Chondrocyte (in vitro differentiated cells): ENCODE results near the gene FRMD4A. TPM values are rescaled to one million over a fixed set of nuclear protein-coding genes. Genes with fewer than 3 reads are reported as not detected.

Source experiments
- DNase-seq: peaks from one replicate; pipeline ENCODE4 v3.0.0; 2021; ENCODE audit warnings: mixed read lengths, low spot score
- H3K27ac Mint-ChIP-seq: one replicate; pipeline ENCODE4 v1.8.0; 2021; ENCODE audit warnings: mild to moderate bottlenecking, moderate library complexity, mixed read lengths; ENCODE audit not compliant: unreplicated experiment
- H3K27me3 Mint-ChIP-seq: 2 replicates; pipeline ENCODE4 v1.8.0; 2021; ENCODE audit warnings: low read depth, mixed read lengths
- H3K36me3 Mint-ChIP-seq: 2 replicates; pipeline ENCODE4 v1.8.0; 2021; ENCODE audit warnings: low read depth, mixed read lengths
- H3K4me1 Mint-ChIP-seq: 2 replicates; pipeline ENCODE4 v1.8.0; 2021; ENCODE audit warnings: low read depth, mild to moderate bottlenecking, mixed read lengths
- H3K4me3 Mint-ChIP-seq: one replicate; pipeline ENCODE4 v1.8.0; 2021; ENCODE audit warnings: mild to moderate bottlenecking, moderate library complexity, mixed read lengths; ENCODE audit not compliant: unreplicated experiment
- H3K9me3 Mint-ChIP-seq: 2 replicates; pipeline ENCODE4 v1.8.0; 2021; ENCODE audit warnings: low read depth, mixed read lengths
- CTCF ChIP-seq: fragments of 200-600 bp; sonication (generic); IDR thresholded peaks from 2 replicates; pipeline ENCODE4 v1.5.0; 2021; ENCODE audit warnings: antibody characterized with exemption, mild to moderate bottlenecking, moderate library complexity
- total RNA-seq: library from RNA; stranded (reverse); gene quantifications from 3 replicates; pipeline ENCODE4 v1.2.1, GENCODE V29; 2021

Gene FRMD4A
- total RNA-seq, 1 donor from 2014 or later: 129 TPM

- Mint-ChIP-seq H3K4me3 (no peak overlapping the region), H3K27me3 (no peaks in the 10 kb centered on the region), H3K36me3 (peaks cover 7% of the 10 kb centered on the region), H3K27ac (no peak overlapping the region), H3K4me1 (peaks cover 56% of the 10 kb centered on the region), H3K9me3 (peaks cover 8% of the 10 kb centered on the region)
- no peak for TF ChIP-seq CTCF
- DNase-seq: no peak
Observed at GRCh38 chr10:14016011-14016536, 314.6 kb downstream of the FRMD4A start.

GRCh38 chr10:14014423-14014822 lies 316.3 kb downstream of the FRMD4A start:
- no peaks in the 10 kb centered on the region for H3K27me3 Mint-ChIP-seq
- H3K4me1 Mint-ChIP-seq: peaks cover 72% of the 10 kb centered on the region
- no peak overlapping the region for H3K27ac Mint-ChIP-seq
- DNase-seq: no peak
- peaks cover 7% of the 10 kb centered on the region for H3K36me3 Mint-ChIP-seq
- peaks cover 8% of the 10 kb centered on the region for H3K9me3 Mint-ChIP-seq
- no peak for TF ChIP-seq CTCF
- H3K4me3 Mint-ChIP-seq: no peak overlapping the region

- no peak overlapping the region for H3K4me3 Mint-ChIP-seq
- peaks cover under 1% of the 10 kb centered on the region for H3K36me3 Mint-ChIP-seq
- no peak for TF ChIP-seq CTCF
- H3K4me1 Mint-ChIP-seq: peaks cover 89% of the 10 kb centered on the region
- H3K27me3 Mint-ChIP-seq: no peaks in the 10 kb centered on the region
- no peak for DNase-seq
- no peaks in the 10 kb centered on the region for H3K9me3 Mint-ChIP-seq
- peak overlapping the region; percentile 98 for H3K27ac Mint-ChIP-seq
Observed at GRCh38 chr10:14010769-14011574, 319.8 kb downstream of the FRMD4A start.

GRCh38 chr10:14010101-14010558 lies 320.6 kb downstream of the FRMD4A start:
- Mint-ChIP-seq H3K27me3 (no peaks in the 10 kb centered on the region), H3K27ac (peak overlapping the region; percentile 98), H3K36me3 (peaks cover 2% of the 10 kb centered on the region), H3K9me3 (no peaks in the 10 kb centered on the region), H3K4me1 (peaks cover 89% of the 10 kb centered on the region), H3K4me3 (peak overlapping the region; percentile 81)
- DNase-seq: no peak
- TF ChIP-seq CTCF: no peak

GRCh38 chr10:14009371-14010100 lies 321.2 kb downstream of the FRMD4A start:
- H3K4me3 Mint-ChIP-seq: peak overlapping the region; percentile 81
- peaks cover 92% of the 10 kb centered on the region for H3K4me1 Mint-ChIP-seq
- no peaks in the 10 kb centered on the region for H3K9me3 Mint-ChIP-seq
- no peak for DNase-seq
- H3K27ac Mint-ChIP-seq: peak overlapping the region; percentile 98
- H3K36me3 Mint-ChIP-seq: peaks cover 2% of the 10 kb centered on the region
- H3K27me3 Mint-ChIP-seq: no peaks in the 10 kb centered on the region
- peak; percentile 9 for TF ChIP-seq CTCF
